RWPE1 (cell line): ENCODE data around the gene CEP350.
A peak's percentile ranks its signal among the peaks of the same experiment; 100 is the strongest.

ENCODE experiments used
- CTCF ChIA-PET: fragments of 350-600 bp; sonication (Branson Sonifier 250); formaldehyde crosslinking; extraction: SDS; loops from one replicate; lab custom pipeline; 2021; lab: Yijun Ruan, JAX
- POLR2A ChIA-PET: fragments of 400-600 bp; formaldehyde crosslinking; extraction: SDS; loops from one replicate; lab custom pipeline; 2020; ENCODE audit warnings: antibody characterized with exemption; ENCODE audit not compliant: low non-redundant PET; lab: Yijun Ruan, JAX
- DNase-seq: peaks from one replicate; pipeline ENCODE4 v3.0.0; 2012; ENCODE audit warnings: low spot score
- H3K27ac ChIP-seq: fragments of 450-650 bp; 2 replicates; pipeline ENCODE4 v1.5.1; 2017
- TF ChIP-seq, protein P1 (sequence below): fragments of 450-650 bp; conservative IDR thresholded peaks from 2 replicates; pipeline ENCODE4 v1.5.1; 2017; ENCODE audit warnings: low read depth, mild to moderate bottlenecking

Gene CEP350

DNA sequence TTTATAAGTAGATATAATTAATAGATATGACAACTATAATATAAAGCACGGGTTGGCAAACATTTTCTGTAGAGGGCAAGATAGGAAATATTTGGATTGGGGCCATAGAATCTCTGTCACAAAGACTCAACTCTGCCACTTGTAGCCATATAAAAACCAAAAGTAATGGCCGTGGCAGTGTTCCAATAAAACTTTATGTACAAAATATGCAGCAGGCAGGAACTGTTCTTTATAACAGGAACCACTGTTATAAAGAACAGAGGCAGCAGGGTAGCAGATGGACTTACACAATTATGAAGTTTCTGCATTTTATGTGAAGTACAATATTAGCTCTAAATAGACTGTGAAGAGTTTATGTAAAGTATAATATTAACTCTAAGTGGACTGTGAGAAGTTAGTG is 183.2 kb downstream of the CEP350 start:
- TF ChIP-seq, protein P1, sequence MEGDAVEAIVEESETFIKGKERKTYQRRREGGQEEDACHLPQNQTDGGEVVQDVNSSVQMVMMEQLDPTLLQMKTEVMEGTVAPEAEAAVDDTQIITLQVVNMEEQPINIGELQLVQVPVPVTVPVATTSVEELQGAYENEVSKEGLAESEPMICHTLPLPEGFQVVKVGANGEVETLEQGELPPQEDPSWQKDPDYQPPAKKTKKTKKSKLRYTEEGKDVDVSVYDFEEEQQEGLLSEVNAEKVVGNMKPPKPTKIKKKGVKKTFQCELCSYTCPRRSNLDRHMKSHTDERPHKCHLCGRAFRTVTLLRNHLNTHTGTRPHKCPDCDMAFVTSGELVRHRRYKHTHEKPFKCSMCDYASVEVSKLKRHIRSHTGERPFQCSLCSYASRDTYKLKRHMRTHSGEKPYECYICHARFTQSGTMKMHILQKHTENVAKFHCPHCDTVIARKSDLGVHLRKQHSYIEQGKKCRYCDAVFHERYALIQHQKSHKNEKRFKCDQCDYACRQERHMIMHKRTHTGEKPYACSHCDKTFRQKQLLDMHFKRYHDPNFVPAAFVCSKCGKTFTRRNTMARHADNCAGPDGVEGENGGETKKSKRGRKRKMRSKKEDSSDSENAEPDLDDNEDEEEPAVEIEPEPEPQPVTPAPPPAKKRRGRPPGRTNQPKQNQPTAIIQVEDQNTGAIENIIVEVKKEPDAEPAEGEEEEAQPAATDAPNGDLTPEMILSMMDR = no peak
- ChIA-PET CTCF (no interaction called here), POLR2A (no interaction called here)
- H3K27ac ChIP-seq = no peak overlapping the region
- no peak for DNase-seq

DNA sequence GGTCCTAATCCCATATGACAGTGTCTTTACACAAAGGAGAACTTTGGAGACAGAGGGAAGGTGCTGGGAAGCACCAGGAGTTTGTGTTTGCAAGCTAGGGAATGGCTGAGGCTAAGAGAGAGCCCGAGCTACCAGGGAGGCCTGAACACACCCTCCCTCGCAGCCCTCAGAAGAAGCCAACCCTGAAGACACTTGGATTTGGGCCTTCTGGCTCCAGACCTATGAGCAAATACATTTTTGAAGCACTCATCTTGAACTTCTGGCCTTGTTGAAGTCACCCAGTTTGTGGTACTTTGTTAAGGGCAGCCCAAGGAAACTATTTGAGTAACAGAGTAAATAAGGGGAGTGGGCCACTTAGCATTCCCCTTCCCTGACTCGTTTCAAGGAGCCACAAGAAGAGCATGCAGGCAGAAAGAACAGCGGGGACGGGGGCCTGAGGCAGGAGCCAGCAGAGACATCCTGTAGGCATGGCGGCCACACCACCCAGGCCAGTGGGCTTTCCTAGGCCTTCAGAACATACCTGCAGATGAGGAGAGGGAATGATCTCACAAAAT is 186.8 kb downstream of the CEP350 start:
- H3K27ac ChIP-seq = no peak overlapping the region
- CTCF ChIA-PET = no interaction called here
- TF ChIP-seq, protein P1 = no peak
- DNase-seq = no peak
- POLR2A ChIA-PET = no interaction called here

DNA sequence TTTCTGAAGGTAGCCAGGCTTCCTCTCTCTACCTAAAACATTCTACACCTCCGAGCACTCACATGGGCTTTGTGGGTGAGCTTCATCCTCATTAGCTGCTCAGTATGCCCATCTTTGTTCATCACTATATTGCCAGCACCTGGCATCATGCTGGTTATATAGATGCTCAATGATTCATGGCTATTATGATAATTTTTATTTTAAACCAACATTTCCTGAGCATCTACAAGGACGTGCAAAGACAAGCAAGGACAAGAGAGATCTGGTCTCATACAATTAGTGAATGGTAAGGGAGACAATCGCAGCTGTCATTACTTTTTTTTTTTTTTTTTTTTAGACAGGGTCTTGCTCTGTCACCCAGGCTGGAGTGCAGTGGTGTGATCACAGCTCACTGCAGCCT is 188.7 kb downstream of the CEP350 start:
- DNase-seq = no peak
- ChIA-PET POLR2A (no interaction called here), CTCF (no interaction called here)
- H3K27ac ChIP-seq = no peak overlapping the region
- TF ChIP-seq, protein P1 = no peak

DNA sequence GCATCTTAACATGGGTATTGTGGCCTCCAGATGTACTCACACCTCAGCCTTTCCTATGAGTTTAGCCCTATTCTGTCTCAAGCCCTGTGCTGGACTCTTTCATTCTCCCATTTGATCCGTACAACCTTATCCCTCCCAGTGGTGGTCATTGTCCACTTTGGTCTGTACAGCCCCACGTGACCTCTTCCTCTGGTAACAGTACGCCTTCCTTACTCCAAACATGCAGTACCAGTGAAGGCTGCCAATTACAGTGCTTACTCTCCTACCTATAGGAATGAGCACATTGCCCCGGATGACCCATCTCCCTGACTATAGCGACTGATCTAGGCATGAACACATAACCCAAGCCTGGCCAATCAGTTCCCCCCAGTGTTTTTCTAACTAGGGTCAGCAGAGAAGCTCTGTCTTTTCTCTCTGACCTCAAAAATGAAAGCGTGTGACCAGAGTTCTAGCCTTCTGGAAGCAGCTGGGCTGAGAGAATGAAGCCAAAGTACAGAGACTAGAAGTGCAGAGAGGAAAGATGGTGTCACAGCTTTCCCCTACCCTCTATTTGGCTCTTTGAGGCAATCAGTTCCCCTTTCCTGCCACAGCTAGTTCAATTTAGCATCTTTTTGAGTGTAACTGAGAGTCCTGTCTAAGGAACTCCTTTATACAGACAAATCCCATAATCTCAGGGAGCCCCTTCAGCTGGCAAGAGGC is 190.2 kb downstream of the CEP350 start:
- ChIA-PET POLR2A (no interaction called here), CTCF (interaction anchor here (0.6 kb wide), 1 partner anchor 11 kb away, joined by 3 read pairs; no protein-coding TSS in a partner anchor)
- TF ChIP-seq, protein P1 = no peak
- H3K27ac ChIP-seq = no peak overlapping the region
- DNase-seq = no peak

DNA sequence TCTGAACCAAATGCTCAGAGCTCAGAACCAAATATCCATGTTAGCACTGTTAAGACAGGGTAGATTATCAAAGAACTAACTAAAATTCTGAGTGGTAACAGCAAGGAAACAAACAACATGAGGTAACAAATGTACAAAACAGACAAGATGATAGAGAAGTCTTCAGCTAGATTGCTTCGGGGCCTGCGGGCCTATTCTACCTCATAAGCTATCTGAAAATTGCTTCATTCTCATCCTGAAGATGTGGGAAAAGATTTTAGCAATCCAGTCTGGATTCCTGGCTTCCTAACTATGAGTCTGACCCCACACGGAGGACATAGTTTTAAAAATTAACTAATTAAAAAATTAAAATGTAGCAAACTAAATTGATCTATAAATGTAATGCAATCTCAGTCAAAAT is 190.8 kb downstream of the CEP350 start:
- CTCF ChIA-PET = no interaction called here
- POLR2A ChIA-PET = no interaction called here
- no peak overlapping the region for H3K27ac ChIP-seq
- TF ChIP-seq, protein P1 = no peak
- no peak for DNase-seq

DNA sequence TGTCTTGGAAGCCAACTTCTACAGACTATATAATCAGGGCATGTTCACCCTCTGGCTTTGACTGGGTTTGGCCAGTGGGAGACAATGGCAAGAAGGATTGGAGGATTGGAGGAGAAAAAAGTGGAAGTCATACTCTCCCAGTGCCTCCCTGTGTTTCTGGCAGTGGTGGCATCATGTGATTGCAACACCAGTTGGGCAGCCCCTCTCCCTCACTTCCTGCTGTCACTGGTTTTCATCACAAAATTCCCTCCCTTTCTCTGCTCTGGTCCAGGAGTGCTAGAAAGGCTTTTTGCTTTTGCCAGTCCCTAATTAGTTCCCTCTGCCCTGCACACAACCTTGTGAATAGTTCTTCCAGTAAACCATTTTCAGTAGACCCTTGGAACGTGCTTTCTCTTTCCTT is 196.4 kb downstream of the CEP350 start:
- H3K27ac ChIP-seq = peak overlapping the region; percentile 68; the same call in 1 of the 2 replicates
- ChIA-PET POLR2A (no interaction called here), CTCF (no interaction called here)
- TF ChIP-seq, protein P1 = no peak
- DNase-seq = no peak
